ACC112 (cell line): ENCODE data around the gene MISFA.

ENCODE experiments used
- H2AFZ ChIP-seq: fragments of 200-600 bp; sonication (generic); one replicate; pipeline ENCODE4 v1.6.0; 2017; ENCODE audit warnings: antibody characterized with exemption, low read length; ENCODE audit not compliant: unreplicated experiment
- H3K27ac ChIP-seq: fragments of 200-600 bp; sonication (generic); 2 replicates; pipeline ENCODE4 v1.5.1; 2014; ENCODE audit warnings: low read depth, mild to moderate bottlenecking, antibody characterized with exemption, low read length, moderate library complexity
- H3K27me3 ChIP-seq: fragments of 200-600 bp; sonication (generic); 2 replicates; pipeline ENCODE4 v1.6.1; 2014; ENCODE audit warnings: mild to moderate bottlenecking, antibody characterized with exemption, low read length, moderate library complexity, mixed read lengths; ENCODE audit not compliant: insufficient read depth
- H3K36me3 ChIP-seq: fragments of 200-600 bp; sonication (generic); 2 replicates; pipeline ENCODE4 v1.6.1; 2016; ENCODE audit warnings: mild to moderate bottlenecking, antibody characterized with exemption, low read length, moderate library complexity, mixed read lengths; ENCODE audit not compliant: insufficient read depth
- H3K4me1 ChIP-seq: fragments of 200-600 bp; sonication (generic); one replicate; pipeline ENCODE4 v1.6.1; 2016; ENCODE audit warnings: low read length, mixed read lengths; ENCODE audit not compliant: insufficient read depth, unreplicated experiment, control insufficient read depth
- H3K4me3 ChIP-seq: fragments of 200-600 bp; sonication (generic); 2 replicates; pipeline ENCODE4 v1.5.1; 2014; ENCODE audit warnings: mild to moderate bottlenecking, low read depth, low read length
- H3K79me2 ChIP-seq: fragments of 200-600 bp; sonication (generic); one replicate; pipeline ENCODE4 v1.6.0; 2016; ENCODE audit warnings: low read length; ENCODE audit not compliant: control insufficient read depth, unreplicated experiment, insufficient read depth

Gene MISFA

GRCh38 chr11:18599739-18600230 is at the start of gene MISFA:
Gene MISFA (plus strand): TSS chr11:18599789. CDS start chr11:18599929, 140 bp downstream.
- Histone ChIP-seq H2AFZ (no peak within 1 kb of the TSS), H3K36me3 (peaks cover 10% of the 10 kb centered on the region; the same call in 1 of the 2 replicates), H3K27ac (no peak within 1 kb of the TSS), H3K27me3 (no peaks in the 10 kb centered on the region), H3K79me2 (no peaks in the 10 kb centered on the region), H3K4me1 (no peaks in the 10 kb centered on the region), H3K4me3 (no peak within 1 kb of the TSS)

GRCh38 chr11:18563090-18563730 is 36.4 kb upstream of the MISFA start:
- Histone ChIP-seq H3K79me2 (no peaks in the 10 kb centered on the region), H3K4me1 (peaks cover 23% of the 10 kb centered on the region), H3K36me3 (peaks cover 7% of the 10 kb centered on the region; the same call in 1 of the 2 replicates), H3K27me3 (no peaks in the 10 kb centered on the region), H3K27ac (no peak overlapping the region), H2AFZ (no peak overlapping the region), H3K4me3 (no peak overlapping the region)

GRCh38 chr11:18564149-18564548 is 35.4 kb upstream of the MISFA start:
- H3K79me2 ChIP-seq, result no peaks in the 10 kb centered on the region

GRCh38 chr11:18566406-18566805 is 33.2 kb upstream of the MISFA start:
- Histone ChIP-seq H3K79me2 (no peaks in the 10 kb centered on the region), H2AFZ (no peak overlapping the region), H3K27ac (peak overlapping the region; percentile 22), H3K27me3 (no peaks in the 10 kb centered on the region), H3K36me3 (peaks cover 11% of the 10 kb centered on the region; the same call in 1 of the 2 replicates), H3K4me3 (no peak overlapping the region), H3K4me1 (peaks cover 23% of the 10 kb centered on the region)

More at GRCh38 chr11:18564149-18564548, 35.4 kb upstream of the MISFA start:
- no peak overlapping the region for H2AFZ ChIP-seq
- H3K27ac ChIP-seq, result no peak overlapping the region
- no peaks in the 10 kb centered on the region for H3K27me3 ChIP-seq
- H3K36me3 ChIP-seq, result peaks cover 7% of the 10 kb centered on the region; the same call in 1 of the 2 replicates
- peaks cover 23% of the 10 kb centered on the region for H3K4me1 ChIP-seq
- H3K4me3 ChIP-seq, result no peak overlapping the region

GRCh38 chr11:18567081-18567480 is 32.5 kb upstream of the MISFA start:
- Histone ChIP-seq H3K27me3 (no peaks in the 10 kb centered on the region), H3K36me3 (peaks cover 11% of the 10 kb centered on the region; the same call in 1 of the 2 replicates), H2AFZ (no peak overlapping the region), H3K79me2 (no peaks in the 10 kb centered on the region), H3K27ac (peak overlapping the region; percentile 30), H3K4me1 (peaks cover 23% of the 10 kb centered on the region), H3K4me3 (no peak overlapping the region)

GRCh38 chr11:18575361-18575760 is 24.2 kb upstream of the MISFA start:
- Histone ChIP-seq H3K4me1 (no peaks in the 10 kb centered on the region), H3K36me3 (peaks cover 11% of the 10 kb centered on the region)

GRCh38 chr11:18578975-18579598 is 20.5 kb upstream of the MISFA start:
- Histone ChIP-seq H2AFZ (no peak overlapping the region), H3K4me1 (no peaks in the 10 kb centered on the region), H3K36me3 (peaks cover 5% of the 10 kb centered on the region), H3K27me3 (no peaks in the 10 kb centered on the region), H3K79me2 (peaks cover 2% of the 10 kb centered on the region), H3K27ac (no peak overlapping the region), H3K4me3 (no peak overlapping the region)

More at GRCh38 chr11:18575361-18575760, 24.2 kb upstream of the MISFA start:
- Histone ChIP-seq H3K79me2 (no peaks in the 10 kb centered on the region), H2AFZ (no peak overlapping the region), H3K27ac (no peak overlapping the region), H3K27me3 (no peaks in the 10 kb centered on the region), H3K4me3 (no peak overlapping the region)

GRCh38 chr11:18580113-18580766 is 19.3 kb upstream of the MISFA start:
- Histone ChIP-seq H3K27me3 (no peaks in the 10 kb centered on the region), H3K79me2 (peaks cover 2% of the 10 kb centered on the region), H3K36me3 (peaks cover 5% of the 10 kb centered on the region), H2AFZ (no peak overlapping the region), H3K27ac (no peak overlapping the region), H3K4me3 (no peak overlapping the region), H3K4me1 (no peaks in the 10 kb centered on the region)

GRCh38 chr11:18581825-18582224 is 17.8 kb upstream of the MISFA start:
- H3K4me1 ChIP-seq, result no peaks in the 10 kb centered on the region
- H2AFZ ChIP-seq, result no peak overlapping the region
- no peaks in the 10 kb centered on the region for H3K27me3 ChIP-seq
- no peak overlapping the region for H3K27ac ChIP-seq
- H3K4me3 ChIP-seq, result no peak overlapping the region
- H3K79me2 ChIP-seq, result peaks cover 9% of the 10 kb centered on the region
- peaks cover 5% of the 10 kb centered on the region for H3K36me3 ChIP-seq

GRCh38 chr11:18588297-18589252 is 11.0 kb upstream of the MISFA start, which contains the start of gene UEVLD:
Gene UEVLD (minus strand): TSS chr11:18588734. CDS start chr11:18588654, 80 bp downstream.
- peak within 1 kb of the TSS; percentile 81 for H3K4me3 ChIP-seq
- no peaks in the 10 kb centered on the region for H3K36me3 ChIP-seq
- H3K27me3 ChIP-seq, result no peaks in the 10 kb centered on the region
- H3K79me2 ChIP-seq, result peaks cover 58% of the 10 kb centered on the region
- H3K27ac ChIP-seq, result peak within 1 kb of the TSS; percentile 42
- H2AFZ ChIP-seq, result peak within 1 kb of the TSS; percentile 93
- peaks cover 24% of the 10 kb centered on the region for H3K4me1 ChIP-seq
